ENCODE data around the gene CXCL9.

DNA sequence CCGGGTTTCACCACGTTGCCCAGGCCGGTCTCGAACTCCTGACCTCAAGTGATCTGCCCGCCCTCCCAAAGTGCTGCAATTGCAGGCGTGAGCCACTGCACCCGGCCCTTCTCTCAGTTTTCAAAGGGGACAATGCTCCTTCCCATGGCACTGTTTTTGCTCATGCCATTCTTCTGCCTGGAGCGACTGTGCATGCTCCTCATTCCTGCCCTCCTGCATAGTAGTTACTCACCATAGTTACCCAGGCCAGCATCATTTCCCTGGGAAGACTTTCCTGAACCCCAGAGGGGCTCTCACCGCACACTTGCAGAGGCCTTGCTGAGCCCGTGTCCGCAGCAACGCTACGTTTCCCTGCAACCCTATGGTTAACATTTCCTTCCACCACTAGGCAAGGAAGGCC lies 3.3 kb upstream of the CXCL9 start:
- TF ChIP-seq, protein P1, sequence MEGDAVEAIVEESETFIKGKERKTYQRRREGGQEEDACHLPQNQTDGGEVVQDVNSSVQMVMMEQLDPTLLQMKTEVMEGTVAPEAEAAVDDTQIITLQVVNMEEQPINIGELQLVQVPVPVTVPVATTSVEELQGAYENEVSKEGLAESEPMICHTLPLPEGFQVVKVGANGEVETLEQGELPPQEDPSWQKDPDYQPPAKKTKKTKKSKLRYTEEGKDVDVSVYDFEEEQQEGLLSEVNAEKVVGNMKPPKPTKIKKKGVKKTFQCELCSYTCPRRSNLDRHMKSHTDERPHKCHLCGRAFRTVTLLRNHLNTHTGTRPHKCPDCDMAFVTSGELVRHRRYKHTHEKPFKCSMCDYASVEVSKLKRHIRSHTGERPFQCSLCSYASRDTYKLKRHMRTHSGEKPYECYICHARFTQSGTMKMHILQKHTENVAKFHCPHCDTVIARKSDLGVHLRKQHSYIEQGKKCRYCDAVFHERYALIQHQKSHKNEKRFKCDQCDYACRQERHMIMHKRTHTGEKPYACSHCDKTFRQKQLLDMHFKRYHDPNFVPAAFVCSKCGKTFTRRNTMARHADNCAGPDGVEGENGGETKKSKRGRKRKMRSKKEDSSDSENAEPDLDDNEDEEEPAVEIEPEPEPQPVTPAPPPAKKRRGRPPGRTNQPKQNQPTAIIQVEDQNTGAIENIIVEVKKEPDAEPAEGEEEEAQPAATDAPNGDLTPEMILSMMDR (optimal IDR thresholded peaks at IDR 0.05 in 1 of 3, IDR thresholded peaks at IDR 0.05 in 1 of 3, conservative IDR thresholded peaks at IDR 0.05 in 1 of 3; ENCODE audit: extremely low read depth in 1 of 3, insufficient read depth in 2 of 3, low read length in 3 of 3) = no peak
- no peak for TF ChIP-seq EZH2 (IDR thresholded peaks at IDR 0.05; ENCODE audit: low read length)
